H1 (cell line): ENCODE data around the gene NLN.

Experiments used
- CEBPB ChIP-seq: IDR thresholded peaks from 2 replicates; pipeline ENCODE4 v1.6.1; 2012; ENCODE audit warnings: low read depth, low read length
- CREB1 ChIP-seq: IDR thresholded peaks from 2 replicates; pipeline ENCODE4 v1.6.1; 2012; ENCODE audit warnings: inconsistent platforms
- CTCF ChIP-seq, 3 experiments: IDR thresholded peaks; 1 replicate in 2 of 3; 2 replicates in 1 of 3; pipeline versions ENCODE4 v1.5.1 to v1.6.1; 2011; ENCODE audit warnings: low read length in 3 of 3, mild to moderate bottlenecking in 3 of 3, inconsistent platforms in 2 of 3, low read depth in 1 of 3, moderate library complexity in 1 of 3; ENCODE audit not compliant: insufficient read depth in 1 of 3; ENCODE audit errors: control extremely low read depth in 1 of 3
- EP300 ChIP-seq, 2 experiments: IDR thresholded peaks; 1 replicate in 1 of 2; 2 replicates in 1 of 2; pipeline ENCODE4 v1.6.1; 2011 to 2012; ENCODE audit warnings: low read depth in 2 of 2, low read length in 2 of 2, mild to moderate bottlenecking in 2 of 2, borderline replicate concordance in 1 of 2, inconsistent platforms in 1 of 2, moderate library complexity in 1 of 2
- EZH2 ChIP-seq: fragments of 200-600 bp; sonication (generic); IDR thresholded peaks from 2 replicates; pipeline ENCODE4 v1.7.1; 2012; ENCODE audit warnings: low read depth, mild to moderate bottlenecking, moderate library complexity, low read length, inconsistent platforms; ENCODE audit not compliant: severe bottlenecking
- MAX ChIP-seq: IDR thresholded peaks from 2 replicates; pipeline ENCODE4 v1.6.1; 2012; ENCODE audit warnings: inconsistent platforms
- PHF8 ChIP-seq: fragments of 200-600 bp; sonication (generic); conservative IDR thresholded peaks from 2 replicates; pipeline ENCODE4 v1.7.1; 2012; ENCODE audit warnings: low read depth, mild to moderate bottlenecking, inconsistent platforms, low read length, moderate library complexity
- POLR2A ChIP-seq, 2 experiments: IDR thresholded peaks; 1 replicate in 1 of 2; 2 replicates in 1 of 2; pipeline ENCODE4 v1.6.1; 2011; ENCODE audit warnings: low read depth in 2 of 2, low read length in 2 of 2, mild to moderate bottlenecking in 2 of 2; ENCODE audit errors: control extremely low read depth in 1 of 2
- RBBP5 ChIP-seq: IDR thresholded peaks from 2 replicates; pipeline ENCODE4 v1.7.1; 2012; ENCODE audit warnings: low read depth, mild to moderate bottlenecking, inconsistent platforms, low read length, moderate library complexity, borderline replicate concordance
- SP2 ChIP-seq: IDR thresholded peaks from 2 replicates; pipeline ENCODE4 v1.6.1; 2012; ENCODE audit warnings: mild to moderate bottlenecking, low read length, inconsistent platforms
- SUZ12 ChIP-seq: fragments of 200-600 bp; sonication (generic); IDR thresholded peaks from 2 replicates; pipeline ENCODE4 v1.6.1; 2012; ENCODE audit warnings: mild to moderate bottlenecking, inconsistent platforms, low read length, moderate library complexity, mixed read lengths
- TAF1 ChIP-seq: IDR thresholded peaks from 2 replicates; pipeline ENCODE4 v1.6.1; 2011; ENCODE audit warnings: mild to moderate bottlenecking, low read depth, low read length
- TEAD4 ChIP-seq: IDR thresholded peaks from 2 replicates; pipeline ENCODE4 v1.6.1; 2012; ENCODE audit warnings: low read depth, low read length, inconsistent platforms, mixed read lengths
- YY1 ChIP-seq: IDR thresholded peaks from 2 replicates; pipeline ENCODE4 v1.6.1; 2011; ENCODE audit warnings: low read depth, mild to moderate bottlenecking, low read length

DNA sequence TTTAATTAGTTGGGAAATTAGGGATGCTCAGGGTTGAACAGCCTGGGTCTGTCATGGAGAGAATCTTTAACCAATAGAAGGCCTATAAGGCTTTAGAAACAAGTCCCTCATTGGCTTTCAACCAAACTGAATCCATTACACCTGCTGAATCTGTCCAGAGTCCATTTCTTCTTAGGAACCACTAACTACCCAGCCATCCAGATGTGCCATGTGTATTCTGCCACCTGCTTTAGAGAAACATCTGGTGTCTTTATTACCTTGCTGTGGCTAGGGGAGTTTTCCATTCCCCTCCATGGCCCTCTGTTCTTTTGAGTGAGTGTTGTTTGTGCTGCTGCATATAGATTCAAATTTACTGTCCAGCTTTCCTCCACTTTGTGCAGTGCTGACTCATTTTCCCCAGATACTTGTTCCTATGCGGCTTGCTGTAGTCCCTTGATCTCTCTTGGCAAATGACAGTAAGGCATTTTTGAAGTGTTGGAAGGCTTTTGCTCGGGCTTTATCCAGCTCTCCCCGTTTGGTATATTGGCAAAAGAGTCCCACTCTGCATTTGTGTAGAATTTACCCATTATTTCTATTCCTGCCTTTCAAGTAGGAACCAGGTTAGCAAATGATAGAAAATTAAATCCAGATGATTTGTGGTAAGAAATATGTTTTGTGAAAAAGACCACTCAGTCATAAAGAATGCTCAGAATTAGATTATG is 54.6 kb downstream of the NLN start:
- no peak for TF ChIP-seq RBBP5
- no peak for TF ChIP-seq CTCF (IDR thresholded peaks at IDR 0.05; ENCODE audit: control extremely low read depth in 1 of 3, insufficient read depth in 1 of 3, low read depth in 1 of 3, low read length in 3 of 3)
- TF ChIP-seq TEAD4: no peak
- TF ChIP-seq EP300 (IDR thresholded peaks at IDR 0.05; ENCODE audit: borderline replicate concordance in 1 of 2, low read depth in 2 of 2, low read length in 2 of 2): no peak
- TF ChIP-seq SP2: no peak
- no peak for TF ChIP-seq CEBPB
- TF ChIP-seq MAX: no peak
- TF ChIP-seq SUZ12: no peak
- no peak for TF ChIP-seq TAF1
- no peak for TF ChIP-seq POLR2A (IDR thresholded peaks at IDR 0.05; ENCODE audit: control extremely low read depth in 1 of 2, low read depth in 2 of 2, low read length in 2 of 2)
- TF ChIP-seq EZH2: no peak
- TF ChIP-seq CREB1: no peak
- no peak for TF ChIP-seq YY1
- no peak for TF ChIP-seq PHF8
